Measurements from ENCODE around the gene CENPT. TPM values are rescaled to one million over a fixed set of nuclear protein-coding genes. Genes with fewer than 3 reads are reported as not detected.

Gene CENPT
- total and polyA plus RNA-seq, 2 donors (not counting 3 experiments of a cell fraction or from before 2014, with no cell fraction given) = 60.3 to 61.3 TPM

GRCh38 chr16:67781565-67781921, 66.0 kb downstream of the CENPT start:
- peaks cover 0 to 3% of the 10 kb centered on the region in 2 experiments for H3K36me3 ChIP-seq (ENCODE audit: control insufficient read depth in 2 of 2, extremely low read depth in 1 of 2, insufficient read depth in 2 of 2, low read length in 2 of 2)
- no peaks in the 10 kb centered on the region for H4K20me1 ChIP-seq (replicated peaks; ENCODE audit: control insufficient read depth, extremely low read depth, insufficient read depth, low read length)
- CTCF ChIA-PET = interaction anchor here (1.1 kb wide), 1 partner anchor 11 kb away, joined by 5 read pairs; no protein-coding TSS in a partner anchor
- no peaks in the 10 kb centered on the region for H3K9me1 ChIP-seq (replicated peaks; ENCODE audit: control insufficient read depth, extremely low read depth, insufficient read depth, low read length)
- intact Hi-C loops (cut with micrococcal nuclease) (no loop called here), dilution Hi-C loops (cut with MboI; ENCODE audit: extremely low pct_ligation_motif_present, low sequenced_read_pairs) (no loop called here)
- FAIRE-seq (no peak), DNase-seq (ENCODE audit: low read depth, low spot score) (no peak)
- no peak overlapping the region for H3K4me3 ChIP-seq (replicated peaks in 1 of 3; ENCODE audit: insufficient read depth in 1 of 3, low read depth in 1 of 3, low read length in 3 of 3)
- H3K9me3 ChIP-seq (replicated peaks; ENCODE audit: control insufficient read depth, insufficient read depth, low read length) = no peaks in the 10 kb centered on the region
- H3K79me2 ChIP-seq (ENCODE audit: control insufficient read depth, insufficient read depth, low read length) = peaks cover 11% of the 10 kb centered on the region
- BruUV-seq (replicated peaks) = no TSS peak
- POLR2A ChIA-PET = no interaction called here
- no peak overlapping the region for H3K27ac ChIP-seq (ENCODE audit: insufficient read depth, low read depth, low read length)
- H3K27me3 ChIP-seq (ENCODE audit: control insufficient read depth in 2 of 2, insufficient read depth in 2 of 2, low read length in 2 of 2) = no peaks in the 10 kb centered on the region
- no peaks in the 10 kb centered on the region for H3K4me1 ChIP-seq (ENCODE audit: control insufficient read depth, extremely low read depth, insufficient read depth, low read length)
- H3K9ac ChIP-seq (replicated peaks; ENCODE audit: extremely low read depth, insufficient read depth, low read length) = no peak overlapping the region
- no peak overlapping the region for H2AFZ ChIP-seq (ENCODE audit: low read depth, low read length)
- TF ChIP-seq FOS (IDR thresholded peaks at IDR 0.05; ENCODE audit: borderline replicate concordance, insufficient read depth, low read length) = no peak
- H3K4me2 ChIP-seq (ENCODE audit: insufficient read depth, low read length) = no peak overlapping the region

- Histone ChIP-seq H3K79me2 (ENCODE audit: control insufficient read depth, insufficient read depth, low read length) (peaks cover 11% of the 10 kb centered on the region), H3K9ac (replicated peaks; ENCODE audit: extremely low read depth, insufficient read depth, low read length) (no peak overlapping the region), H3K27me3 (ENCODE audit: control insufficient read depth in 2 of 2, insufficient read depth in 2 of 2, low read length in 2 of 2) (no peaks in the 10 kb centered on the region), H3K9me1 (replicated peaks; ENCODE audit: control insufficient read depth, extremely low read depth, insufficient read depth, low read length) (no peaks in the 10 kb centered on the region), H3K4me3 (replicated peaks in 1 of 3; ENCODE audit: insufficient read depth in 1 of 3, low read depth in 1 of 3, low read length in 3 of 3) (no peak overlapping the region), H4K20me1 (replicated peaks; ENCODE audit: control insufficient read depth, extremely low read depth, insufficient read depth, low read length) (no peaks in the 10 kb centered on the region), H2AFZ (ENCODE audit: low read depth, low read length) (no peak overlapping the region), H3K4me1 (ENCODE audit: control insufficient read depth, extremely low read depth, insufficient read depth, low read length) (no peaks in the 10 kb centered on the region), H3K4me2 (ENCODE audit: insufficient read depth, low read length) (no peak overlapping the region), H3K9me3 (replicated peaks; ENCODE audit: control insufficient read depth, insufficient read depth, low read length) (no peaks in the 10 kb centered on the region), H3K27ac (ENCODE audit: insufficient read depth, low read depth, low read length) (no peak overlapping the region), H3K36me3 (ENCODE audit: control insufficient read depth in 2 of 2, extremely low read depth in 1 of 2, insufficient read depth in 2 of 2, low read length in 2 of 2) (peaks cover 0 to 3% of the 10 kb centered on the region in 2 experiments)
- dilution Hi-C loops (cut with MboI; ENCODE audit: extremely low pct_ligation_motif_present, low sequenced_read_pairs) = no loop called here
- ChIA-PET POLR2A (no interaction called here), CTCF (interaction anchor here (1.1 kb wide), 1 partner anchor 11 kb away, joined by 5 read pairs; no protein-coding TSS in a partner anchor)
- TF ChIP-seq JUN (IDR thresholded peaks at IDR 0.05; ENCODE audit: borderline replicate concordance, insufficient read depth, insufficient read length, low read depth) = no peak
- TF ChIP-seq MYC (IDR thresholded peaks at IDR 0.05; ENCODE audit: low read depth, low read length) = no peak
- no peak for TF ChIP-seq GATA2 (IDR thresholded peaks at IDR 0.05; ENCODE audit: insufficient read depth, insufficient read length, low read depth, low read length)
- no peak for TF ChIP-seq EZH2 (IDR thresholded peaks at IDR 0.05; ENCODE audit: borderline replicate concordance, low read depth, low read length, severe bottlenecking)
- TF ChIP-seq FOS (IDR thresholded peaks at IDR 0.05; ENCODE audit: borderline replicate concordance, insufficient read depth, low read length) = no peak
- TF ChIP-seq CTCF (IDR thresholded peaks at IDR 0.05; ENCODE audit: extremely low read depth in 1 of 2, insufficient read depth in 1 of 2, low read depth in 1 of 2, low read length in 2 of 2) = no peak
- TF ChIP-seq POLR2A (IDR thresholded peaks at IDR 0.05; ENCODE audit: low read depth, low read length) = no peak
- TF ChIP-seq POLR2AphosphoS5 (IDR thresholded peaks at IDR 0.05; ENCODE audit: insufficient read depth, low read depth, low read length) = no peak
- TF ChIP-seq, protein P1, sequence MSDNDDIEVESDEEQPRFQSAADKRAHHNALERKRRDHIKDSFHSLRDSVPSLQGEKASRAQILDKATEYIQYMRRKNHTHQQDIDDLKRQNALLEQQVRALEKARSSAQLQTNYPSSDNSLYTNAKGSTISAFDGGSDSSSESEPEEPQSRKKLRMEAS (IDR thresholded peaks at IDR 0.05; ENCODE audit: insufficient read depth, insufficient read length) = no peak
- intact Hi-C loops (cut with micrococcal nuclease) = no loop called here
- no peak for FAIRE-seq
- BruUV-seq (replicated peaks) = no TSS peak
- no peak for DNase-seq (ENCODE audit: low read depth, low spot score)
Measured at GRCh38 chr16:67780847-67781564, 66.5 kb downstream of the CENPT start.
